GM12865 (cell line): ENCODE results near the gene GLIS1.
"Not testable (repeated sequence)": the region's sequence is repeated elsewhere in the genome, so short reads cannot be mapped to it uniquely, and the experiment has no call there.

ENCODE experiments used
- DNase-seq: peaks from one replicate; pipeline ENCODE4 v3.0.0; 2010; ENCODE audit warnings: low read depth
- H3K4me3 ChIP-seq: 2 replicates; pipeline ENCODE4 v1.5.1; 2011; ENCODE audit warnings: mild to moderate bottlenecking, low read depth, low read length, control low read depth
- TF ChIP-seq, protein P1 (sequence below): IDR thresholded peaks from 2 replicates; pipeline ENCODE4 v1.5.1; 2011; ENCODE audit warnings: low read length, control low read depth, low read depth, inconsistent platforms; ENCODE audit not compliant: insufficient read depth; ENCODE audit errors: missing control alignments

The GLIS1 gene

DNA sequence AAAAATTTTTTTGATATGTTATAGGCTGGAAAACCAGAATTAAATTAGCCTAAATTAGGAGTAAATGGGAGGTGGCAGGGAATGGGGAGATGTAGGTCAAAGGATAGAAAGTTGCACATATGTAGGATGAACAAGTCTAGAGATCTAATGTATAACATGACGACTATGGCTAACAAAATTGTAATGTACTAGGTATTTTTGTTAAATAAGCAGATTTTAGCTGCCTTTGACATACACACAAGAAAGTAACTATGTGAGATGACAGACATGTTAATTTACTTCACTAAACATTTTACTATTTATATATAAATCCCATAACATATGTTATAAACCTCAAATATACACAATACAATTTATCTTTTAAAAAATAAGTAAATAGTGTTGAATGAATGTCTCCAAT, 30.2 kb upstream of the GLIS1 start:
- TF ChIP-seq, protein P1, sequence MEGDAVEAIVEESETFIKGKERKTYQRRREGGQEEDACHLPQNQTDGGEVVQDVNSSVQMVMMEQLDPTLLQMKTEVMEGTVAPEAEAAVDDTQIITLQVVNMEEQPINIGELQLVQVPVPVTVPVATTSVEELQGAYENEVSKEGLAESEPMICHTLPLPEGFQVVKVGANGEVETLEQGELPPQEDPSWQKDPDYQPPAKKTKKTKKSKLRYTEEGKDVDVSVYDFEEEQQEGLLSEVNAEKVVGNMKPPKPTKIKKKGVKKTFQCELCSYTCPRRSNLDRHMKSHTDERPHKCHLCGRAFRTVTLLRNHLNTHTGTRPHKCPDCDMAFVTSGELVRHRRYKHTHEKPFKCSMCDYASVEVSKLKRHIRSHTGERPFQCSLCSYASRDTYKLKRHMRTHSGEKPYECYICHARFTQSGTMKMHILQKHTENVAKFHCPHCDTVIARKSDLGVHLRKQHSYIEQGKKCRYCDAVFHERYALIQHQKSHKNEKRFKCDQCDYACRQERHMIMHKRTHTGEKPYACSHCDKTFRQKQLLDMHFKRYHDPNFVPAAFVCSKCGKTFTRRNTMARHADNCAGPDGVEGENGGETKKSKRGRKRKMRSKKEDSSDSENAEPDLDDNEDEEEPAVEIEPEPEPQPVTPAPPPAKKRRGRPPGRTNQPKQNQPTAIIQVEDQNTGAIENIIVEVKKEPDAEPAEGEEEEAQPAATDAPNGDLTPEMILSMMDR, result no peak
- no peak for DNase-seq
- no peak overlapping the region for H3K4me3 ChIP-seq

DNA sequence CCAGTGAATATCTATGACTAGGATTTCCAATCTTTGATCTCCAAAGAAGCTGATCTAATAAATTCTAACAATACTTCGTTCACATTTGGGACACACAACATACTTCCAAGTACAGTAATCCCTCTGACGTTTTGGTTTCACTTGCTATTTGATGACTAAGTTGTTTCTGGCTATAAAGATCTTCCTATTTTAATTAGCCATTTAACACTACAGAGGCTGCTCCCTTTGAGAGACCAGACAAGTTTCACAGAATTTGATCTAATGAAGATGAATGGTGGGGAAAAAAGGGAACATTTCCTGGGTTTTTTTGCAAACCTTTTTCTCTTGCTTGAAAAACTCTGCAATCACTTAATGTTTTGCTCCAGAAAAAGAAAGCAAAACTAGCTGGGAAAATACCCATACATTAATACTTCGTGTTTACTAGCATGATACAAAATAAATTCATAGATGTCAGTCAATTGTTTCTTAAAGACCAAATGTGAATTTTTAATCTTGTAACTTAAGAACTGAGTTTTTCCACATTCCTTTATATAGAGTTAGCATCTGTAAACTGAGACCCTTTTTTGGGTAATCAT, 28.0 kb upstream of the GLIS1 start:
- TF ChIP-seq, protein P1, result no peak
- DNase-seq, result no peak
- peak overlapping the region; percentile 31 for H3K4me3 ChIP-seq

- peak overlapping the region; percentile 31; the same call in 1 of the 2 replicates for H3K4me3 ChIP-seq
- DNase-seq, result peak; percentile 23
- TF ChIP-seq, protein P1, result no peak
These were observed 27.3 kb upstream of the GLIS1 start for GRCh38 chr1:53766194-53766742.

GRCh38 chr1:53765657-53766056, 26.7 kb upstream of the GLIS1 start:
- peak; percentile 19 for DNase-seq
- TF ChIP-seq, protein P1, result no peak
- no peak overlapping the region for H3K4me3 ChIP-seq

DNA sequence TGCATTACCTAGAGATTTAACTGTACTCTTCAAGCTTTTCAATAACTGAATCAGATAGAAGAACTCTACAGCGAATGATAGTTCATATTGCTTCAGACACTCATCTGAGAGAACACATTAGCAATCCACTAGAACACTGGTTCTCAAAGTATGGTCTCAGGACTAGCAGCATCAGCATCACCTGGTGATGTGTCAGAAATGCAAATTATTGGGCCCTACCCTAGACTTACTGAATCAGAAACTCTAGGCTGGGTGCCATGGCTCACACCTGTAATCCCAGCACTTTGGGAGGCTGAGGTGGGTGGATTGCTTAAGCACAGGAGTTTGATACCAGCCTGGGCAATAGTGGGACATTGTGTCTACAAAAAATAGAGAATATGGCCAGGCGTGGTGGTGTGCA, 24.9 kb upstream of the GLIS1 start:
- DNase-seq, result no peak
- TF ChIP-seq, protein P1, result no peak
- no peak overlapping the region for H3K4me3 ChIP-seq

- TF ChIP-seq, protein P1, result no peak
- no peak overlapping the region for H3K4me3 ChIP-seq
- no peak for DNase-seq
These were observed 24.5 kb upstream of the GLIS1 start for GRCh38 chr1:53763461-53763860.

- not testable (repeated sequence) for H3K4me3 ChIP-seq, DNase-seq
These were observed 21.5 kb upstream of the GLIS1 start for GRCh38 chr1:53760497-53760896.
